ENCODE measurements around the gene TPP2. TPM values are rescaled to one million over a fixed set of nuclear protein-coding genes. Genes with fewer than 3 reads are reported as not detected.

TPP2 gene
- total RNA-seq, 1 experiment from 2014 or later, result 68.3 TPM

- TF ChIP-seq ZNF512 (CRISPR knock-in tag; IDR thresholded peaks at IDR 0.05; ENCODE audit: borderline replicate concordance), result no peak
- TF ChIP-seq ZNF219 (CRISPR knock-in tag; IDR thresholded peaks at IDR 0.05; ENCODE audit: borderline replicate concordance), result no peak
Measured at GRCh38 chr13:102572323-102572722, 24.5 kb upstream of the TPP2 start (continued).

GRCh38 chr13:102580552-102581169, 16.1 kb upstream of the TPP2 start:
- TF ChIP-seq NFATC4 (CRISPR knock-in tag; IDR thresholded peaks at IDR 0.05) (no peak), CTCF (IDR thresholded peaks at IDR 0.05) (peak; percentile 65)
- H3K9me3 Mint-ChIP-seq, result no peaks in the 10 kb centered on the region
- CTCF ChIA-PET, result interaction anchor here (1.3 to 1.8 kb wide), 5 partner anchors 11 to 290 kb away, joined by 3 to 10 read pairs (median 7); partner anchors contain the start of gene TPP2
- no peaks in the 10 kb centered on the region for H3K36me3 Mint-ChIP-seq
- no peak overlapping the region for H3K27ac Mint-ChIP-seq
- no peaks in the 10 kb centered on the region; the same call in 1 of the 2 replicates for H3K27me3 Mint-ChIP-seq (ENCODE audit: low read depth)
- DNase-seq (ENCODE audit: low spot score) (no peak), ATAC-seq (peak; percentile 78)
- 0 out of 2 replicates have a peak, but pooled peaks cover 4% of the 10 kb centered on the region for H3K4me1 Mint-ChIP-seq
- H3K4me3 Mint-ChIP-seq, result no peak overlapping the region
- POLR2A ChIA-PET, result interaction anchor here (0.8 kb wide), 1 partner anchor 11 kb away, joined by 3 read pairs; no protein-coding TSS in a partner anchor

- TF ChIP-seq TCF7 (CRISPR knock-in tag; IDR thresholded peaks at IDR 0.05; ENCODE audit: low read depth) (no peak), FOXJ3 (CRISPR knock-in tag; IDR thresholded peaks at IDR 0.05; ENCODE audit: borderline replicate concordance) (no peak), ZNF219 (CRISPR knock-in tag; IDR thresholded peaks at IDR 0.05; ENCODE audit: borderline replicate concordance) (no peak), OVOL2 (CRISPR knock-in tag; IDR thresholded peaks at IDR 0.05; ENCODE audit: borderline replicate concordance) (no peak), NFYB (CRISPR knock-in tag; conservative IDR thresholded peaks at IDR 0.05; ENCODE audit: low read depth) (no peak), ZNF512 (CRISPR knock-in tag; IDR thresholded peaks at IDR 0.05; ENCODE audit: borderline replicate concordance) (no peak), HMGXB4 (CRISPR knock-in tag; IDR thresholded peaks at IDR 0.05) (no peak), ZNF121 (CRISPR knock-in tag; IDR thresholded peaks at IDR 0.05) (no peak), USF2 (CRISPR knock-in tag; IDR thresholded peaks at IDR 0.05) (no peak), EMX1 (CRISPR knock-in tag; IDR thresholded peaks at IDR 0.05) (no peak), RORB (CRISPR knock-in tag; IDR thresholded peaks at IDR 0.05) (no peak), ETV6 (CRISPR knock-in tag; IDR thresholded peaks at IDR 0.05) (no peak)
- H3K27ac Mint-ChIP-seq, result no peak overlapping the region
- H3K36me3 Mint-ChIP-seq, result no peaks in the 10 kb centered on the region
- POLR2A ChIA-PET, result no interaction called here
- no peaks in the 10 kb centered on the region for H3K9me3 Mint-ChIP-seq
- CTCF ChIA-PET, result interaction anchor here (1.3 to 1.5 kb wide), 2 partner anchors 10 to 14 kb away, joined by 3 to 8 read pairs; partner anchors contain the start of gene TPP2
- ATAC-seq (no peak), DNase-seq (ENCODE audit: low spot score) (no peak)
- no peak overlapping the region for H3K4me3 Mint-ChIP-seq
- 0 out of 2 replicates have a peak, but pooled peaks cover 4% of the 10 kb centered on the region for H3K4me1 Mint-ChIP-seq
- no peaks in the 10 kb centered on the region; the same call in 1 of the 2 replicates for H3K27me3 Mint-ChIP-seq (ENCODE audit: low read depth)
Measured at GRCh38 chr13:102582256-102582655, 14.5 kb upstream of the TPP2 start.
